Tibial artery (tissue), 4 donors: Measurements from ENCODE around the gene PCDHGA1.
A peak's percentile ranks its signal among the peaks of the same experiment; 100 is the strongest.

Experiments
- DNase-seq, 2 donors: peaks; one replicate each; pipeline ENCODE4 v3.0.0-alpha.2; 2019
- H3K27ac ChIP-seq, 2 donors: fragments of 200-600 bp; sonication (generic) in 1 of 2; 1 replicate in 1 of 2; 2 replicates in 1 of 2; pipeline ENCODE4 v1.5.1; 2018 to 2019; ENCODE audit warnings: mild to moderate bottlenecking in 1 of 2
- H3K27me3 ChIP-seq, 2 donors: fragments of 200-600 bp; sonication (generic) in 1 of 2; one replicate each; pipeline versions ENCODE4 v1.5.1 to v1.6.0; 2016 to 2019
- H3K36me3 ChIP-seq, 3 donors: fragments of 200-600 bp; sonication (generic) in 2 of 3; one replicate each; pipeline ENCODE4 v1.5.1; 2016 to 2019; ENCODE audit warnings: mild to moderate bottlenecking in 2 of 3
- H3K4me1 ChIP-seq, 4 donors: fragments of 200-600 bp; sonication (generic) in 2 of 4; 1 replicate in 3 of 4; 2 replicates in 1 of 4; pipeline ENCODE4 v1.5.1; 2016 to 2019
- H3K4me3 ChIP-seq, 2 donors: fragments of 200-600 bp; sonication (generic) in 1 of 2; 1 replicate in 1 of 2; 2 replicates in 1 of 2; pipeline ENCODE4 v1.5.1; 2018 to 2019; ENCODE audit warnings: mild to moderate bottlenecking in 2 of 2
- H3K9me3 ChIP-seq, 3 donors: fragments of 200-600 bp; sonication (generic) in 1 of 3; one replicate each; pipeline ENCODE4 v1.5.1; 2016 to 2019
- CTCF ChIP-seq, 2 experiments: fragments of 200-600 bp in 1 of 2; fragments of 450-650 bp in 1 of 2; IDR thresholded peaks; one replicate each; pipeline ENCODE4 v1.5.1; 2017 to 2019; ENCODE audit warnings: antibody characterized with exemption in 2 of 2, mild to moderate bottlenecking in 1 of 2, moderate library complexity in 1 of 2
- intact Hi-C: fragments of 100-400 bp; cut with DNase I; formaldehyde crosslinking; loops from one replicate; pipeline ENCODE4 v1.15.0; 2023; ENCODE audit warnings: low total_unique reads

PCDHGA1 gene

DNA sequence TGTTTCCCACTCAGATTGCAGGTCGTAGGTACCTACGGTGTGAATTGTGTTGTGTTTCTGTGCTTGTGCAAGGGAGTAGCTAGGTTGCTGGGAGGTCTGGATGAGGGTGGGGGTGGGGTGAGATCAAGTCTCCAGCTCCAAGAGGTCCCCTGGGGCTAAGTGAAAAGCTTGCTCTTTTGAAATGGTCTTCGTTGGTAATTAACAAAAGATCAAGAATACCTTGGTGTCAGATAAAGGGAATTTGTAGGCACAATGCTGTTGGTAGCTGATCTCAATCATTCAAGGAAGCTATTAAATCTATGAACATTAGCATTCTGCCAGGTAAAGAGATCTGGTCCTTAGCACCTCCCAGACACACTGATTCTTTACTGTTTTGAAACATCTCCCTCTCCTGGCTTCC lies 153.6 kb downstream of the PCDHGA1 start:
- H3K4me3 ChIP-seq = no peak overlapping the region
- no peak for TF ChIP-seq CTCF (IDR thresholded peaks at IDR 0.05)
- no peak overlapping the region for H3K27ac ChIP-seq

DNA sequence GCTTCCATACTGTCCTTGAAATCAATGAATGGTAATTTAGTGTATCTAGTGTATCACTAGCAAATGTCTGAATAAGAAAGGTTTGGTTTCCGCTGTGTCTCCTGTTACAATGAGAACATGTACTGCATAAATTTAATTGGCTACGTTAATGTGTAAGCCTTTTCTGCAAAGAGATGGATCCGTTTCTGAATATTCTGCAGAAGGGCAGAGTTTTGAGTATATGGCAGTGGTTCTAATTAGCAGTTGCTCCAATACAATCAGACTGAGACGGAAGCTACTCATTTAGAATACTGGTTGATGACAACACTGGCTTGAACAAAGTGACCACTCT lies 154.0 kb downstream of the PCDHGA1 start:
- H3K27ac ChIP-seq = peak overlapping the region; percentile 6 to 29
- intact Hi-C loops = no loop called here

More for the DNA sequence above, 153.6 kb downstream of the PCDHGA1 start:
- Histone ChIP-seq H3K9me3 (no peaks in the 10 kb centered on the region), H3K4me1 (peaks cover 0 to 58% (median 33%) of the 10 kb centered on the region in 4 donors), H3K36me3 (peaks cover 0 to 2% (median 0%) of the 10 kb centered on the region in 3 donors), H3K27me3 (no peaks in the 10 kb centered on the region)
- no peak for DNase-seq
- intact Hi-C loops = no loop called here

DNA sequence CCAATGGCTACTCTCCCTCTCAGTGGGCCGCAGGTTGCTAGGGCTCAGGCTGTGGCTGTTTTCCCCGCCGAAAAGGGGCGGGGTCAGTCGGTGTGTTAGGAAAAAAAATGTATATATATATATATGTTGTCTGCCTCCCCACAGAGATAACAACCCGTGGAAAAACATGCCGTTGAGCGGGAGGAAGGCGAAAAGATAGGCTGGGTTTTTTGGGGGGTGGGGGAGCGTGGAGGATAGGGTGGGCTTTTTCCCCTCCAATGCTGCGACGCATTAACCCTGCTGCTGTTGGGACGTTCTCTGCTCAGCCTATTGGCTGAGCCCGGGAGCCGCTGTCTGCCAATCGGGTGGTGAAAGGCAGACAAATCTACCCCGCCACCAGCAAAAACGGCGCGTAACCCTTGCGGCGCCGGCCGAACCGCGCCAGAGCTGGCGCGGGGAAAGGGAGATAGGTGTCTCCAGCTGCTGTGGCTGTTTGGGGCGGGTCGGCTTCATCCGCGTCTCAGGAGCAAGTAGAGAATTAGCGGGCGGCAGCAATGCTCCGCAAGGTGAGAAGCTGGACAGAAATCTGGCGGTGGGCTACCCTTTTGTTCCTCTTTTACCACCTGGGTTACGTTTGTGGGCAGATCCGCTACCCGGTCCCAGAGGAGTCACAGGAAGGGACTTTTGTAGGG lies 154.5 kb downstream of the PCDHGA1 start, which contains the start of gene PCDHGC4:
TSS of gene PCDHGC4 (plus strand) at position 390 of the 671 bp plus-strand sequence. CDS start at position 534, 144 bp downstream.
- Histone ChIP-seq H3K9me3 (no peaks in the 10 kb centered on the region), H3K4me3 (peak within 1 kb of the TSS; percentile 45 to 55), H3K4me1 (peaks cover 0 to 49% (median 30%) of the 10 kb centered on the region in 4 donors), H3K27me3 (no peaks in the 10 kb centered on the region), H3K27ac (peak within 1 kb of the TSS; percentile 6 to 29), H3K36me3 (peaks cover 0 to 10% (median 2%) of the 10 kb centered on the region in 3 donors)
- TF ChIP-seq CTCF (IDR thresholded peaks at IDR 0.05) = no peak
- intact Hi-C loops = no loop called here
- DNase-seq = no peak

More for the DNA sequence above, 154.0 kb downstream of the PCDHGA1 start:
- Histone ChIP-seq H3K9me3 (no peaks in the 10 kb centered on the region), H3K27me3 (no peaks in the 10 kb centered on the region), H3K4me1 (peaks cover 0 to 54% (median 32%) of the 10 kb centered on the region in 4 donors), H3K36me3 (peaks cover 0 to 5% (median 0%) of the 10 kb centered on the region in 3 donors), H3K4me3 (peak overlapping the region; percentile 45 to 55)
- no peak for DNase-seq
- TF ChIP-seq CTCF (IDR thresholded peaks at IDR 0.05) = no peak

GRCh38 chr5:141485321-141486055 lies 155.2 kb downstream of the PCDHGA1 start:
- Histone ChIP-seq H3K4me1 (peaks cover 0 to 42% (median 25%) of the 10 kb centered on the region in 4 donors), H3K4me3 (peak overlapping the region; percentile 45 to 55), H3K9me3 (no peaks in the 10 kb centered on the region), H3K27me3 (no peaks in the 10 kb centered on the region), H3K36me3 (peaks cover 0 to 18% (median 8%) of the 10 kb centered on the region in 3 donors), H3K27ac (peak overlapping the region; percentile 6 to 29)
- TF ChIP-seq CTCF (IDR thresholded peaks at IDR 0.05) = no peak
- DNase-seq = no peak
- intact Hi-C loops = no loop called here

GRCh38 chr5:141486091-141486490 lies 155.8 kb downstream of the PCDHGA1 start:
- intact Hi-C loops = no loop called here
- H3K27ac ChIP-seq = no peak overlapping the region
- H3K27me3 ChIP-seq = no peaks in the 10 kb centered on the region
- H3K4me3 ChIP-seq = no peak overlapping the region
- DNase-seq = no peak
- H3K36me3 ChIP-seq = peaks cover 0 to 24% (median 14%) of the 10 kb centered on the region in 3 donors
- no peak for TF ChIP-seq CTCF (IDR thresholded peaks at IDR 0.05)
- peaks cover 0 to 36% (median 22%) of the 10 kb centered on the region in 4 donors for H3K4me1 ChIP-seq
- H3K9me3 ChIP-seq = no peaks in the 10 kb centered on the region
